ENCODE results near the gene RASL10B. TPM values are rescaled to one million over a fixed set of nuclear protein-coding genes. Genes with fewer than 3 reads are reported as not detected.

Gene RASL10B
- total RNA-seq, 1 experiment from 2014 or later: 4.3 TPM

DNA sequence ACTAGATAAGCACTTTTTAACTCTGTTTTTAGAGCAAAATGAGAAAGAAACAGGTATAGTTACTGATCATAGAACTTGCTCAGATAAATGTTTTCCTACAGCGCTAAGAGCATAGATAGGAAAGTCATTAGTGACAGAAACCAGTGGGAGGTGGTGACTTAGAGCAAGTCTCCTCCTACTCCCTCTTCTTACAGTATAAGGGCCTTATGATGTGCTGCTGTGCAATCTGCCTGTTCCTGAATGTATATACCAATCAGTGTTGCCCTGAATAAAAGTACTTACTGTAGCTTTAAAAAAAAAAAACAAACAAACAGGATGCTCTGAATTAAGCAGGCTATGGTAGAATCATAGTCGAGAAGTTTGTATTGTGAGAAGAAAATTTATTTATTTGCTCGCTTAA, 23.3 kb upstream of the RASL10B start:
- Histone ChIP-seq H3K4me1 (ENCODE audit: control insufficient read depth, insufficient read depth, low read length) (no peaks in the 10 kb centered on the region), H3K4me3 (ENCODE audit: low read depth in 2 of 2, low read length in 2 of 2) (no peak overlapping the region), H3K27ac (ENCODE audit: low read length) (no peak overlapping the region), H3K9me3 (ENCODE audit: control insufficient read depth, insufficient read depth, low read depth, low read length) (no peaks in the 10 kb centered on the region), H3K27me3 (ENCODE audit: control insufficient read depth, insufficient read depth, low read length) (no peaks in the 10 kb centered on the region), H3K36me3 (ENCODE audit: control insufficient read depth, insufficient read depth, low read length) (peaks cover 34% of the 10 kb centered on the region)
- DNase-seq (ENCODE audit: low read depth, low spot score) (no peak), ATAC-seq (no peak; the same call in 1 of the 2 replicates)
- in situ Hi-C loops (cut with HindIII; ENCODE audit: low pct_unique_long_range_greater_than_20kb, low sequenced_read_pairs) (no loop called here), intact Hi-C loops (cut with micrococcal nuclease; ENCODE audit: unreplicated experiment) (no loop called here)
- POLR2A ChIA-PET: no interaction called here
- TF ChIP-seq SIN3A (IDR thresholded peaks at IDR 0.05; ENCODE audit: borderline replicate concordance, insufficient read depth, low read depth, low read length) (no peak), TCF7L2 (IDR thresholded peaks at IDR 0.05; ENCODE audit: low read depth, low read length) (no peak), POLR2AphosphoS5 (IDR thresholded peaks at IDR 0.05; ENCODE audit: low read depth, low read length) (no peak)
- TF ChIP-seq, protein P1, sequence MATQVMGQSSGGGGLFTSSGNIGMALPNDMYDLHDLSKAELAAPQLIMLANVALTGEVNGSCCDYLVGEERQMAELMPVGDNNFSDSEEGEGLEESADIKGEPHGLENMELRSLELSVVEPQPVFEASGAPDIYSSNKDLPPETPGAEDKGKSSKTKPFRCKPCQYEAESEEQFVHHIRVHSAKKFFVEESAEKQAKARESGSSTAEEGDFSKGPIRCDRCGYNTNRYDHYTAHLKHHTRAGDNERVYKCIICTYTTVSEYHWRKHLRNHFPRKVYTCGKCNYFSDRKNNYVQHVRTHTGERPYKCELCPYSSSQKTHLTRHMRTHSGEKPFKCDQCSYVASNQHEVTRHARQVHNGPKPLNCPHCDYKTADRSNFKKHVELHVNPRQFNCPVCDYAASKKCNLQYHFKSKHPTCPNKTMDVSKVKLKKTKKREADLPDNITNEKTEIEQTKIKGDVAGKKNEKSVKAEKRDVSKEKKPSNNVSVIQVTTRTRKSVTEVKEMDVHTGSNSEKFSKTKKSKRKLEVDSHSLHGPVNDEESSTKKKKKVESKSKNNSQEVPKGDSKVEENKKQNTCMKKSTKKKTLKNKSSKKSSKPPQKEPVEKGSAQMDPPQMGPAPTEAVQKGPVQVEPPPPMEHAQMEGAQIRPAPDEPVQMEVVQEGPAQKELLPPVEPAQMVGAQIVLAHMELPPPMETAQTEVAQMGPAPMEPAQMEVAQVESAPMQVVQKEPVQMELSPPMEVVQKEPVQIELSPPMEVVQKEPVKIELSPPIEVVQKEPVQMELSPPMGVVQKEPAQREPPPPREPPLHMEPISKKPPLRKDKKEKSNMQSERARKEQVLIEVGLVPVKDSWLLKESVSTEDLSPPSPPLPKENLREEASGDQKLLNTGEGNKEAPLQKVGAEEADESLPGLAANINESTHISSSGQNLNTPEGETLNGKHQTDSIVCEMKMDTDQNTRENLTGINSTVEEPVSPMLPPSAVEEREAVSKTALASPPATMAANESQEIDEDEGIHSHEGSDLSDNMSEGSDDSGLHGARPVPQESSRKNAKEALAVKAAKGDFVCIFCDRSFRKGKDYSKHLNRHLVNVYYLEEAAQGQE (IDR thresholded peaks at IDR 0.05; ENCODE audit: insufficient read depth in 1 of 2, low read depth in 2 of 2, low read length in 1 of 2): no peak
- TF ChIP-seq, protein P2, sequence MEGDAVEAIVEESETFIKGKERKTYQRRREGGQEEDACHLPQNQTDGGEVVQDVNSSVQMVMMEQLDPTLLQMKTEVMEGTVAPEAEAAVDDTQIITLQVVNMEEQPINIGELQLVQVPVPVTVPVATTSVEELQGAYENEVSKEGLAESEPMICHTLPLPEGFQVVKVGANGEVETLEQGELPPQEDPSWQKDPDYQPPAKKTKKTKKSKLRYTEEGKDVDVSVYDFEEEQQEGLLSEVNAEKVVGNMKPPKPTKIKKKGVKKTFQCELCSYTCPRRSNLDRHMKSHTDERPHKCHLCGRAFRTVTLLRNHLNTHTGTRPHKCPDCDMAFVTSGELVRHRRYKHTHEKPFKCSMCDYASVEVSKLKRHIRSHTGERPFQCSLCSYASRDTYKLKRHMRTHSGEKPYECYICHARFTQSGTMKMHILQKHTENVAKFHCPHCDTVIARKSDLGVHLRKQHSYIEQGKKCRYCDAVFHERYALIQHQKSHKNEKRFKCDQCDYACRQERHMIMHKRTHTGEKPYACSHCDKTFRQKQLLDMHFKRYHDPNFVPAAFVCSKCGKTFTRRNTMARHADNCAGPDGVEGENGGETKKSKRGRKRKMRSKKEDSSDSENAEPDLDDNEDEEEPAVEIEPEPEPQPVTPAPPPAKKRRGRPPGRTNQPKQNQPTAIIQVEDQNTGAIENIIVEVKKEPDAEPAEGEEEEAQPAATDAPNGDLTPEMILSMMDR (IDR thresholded peaks at IDR 0.05): no peak
- BruUV-seq (replicated peaks): TSS peak; percentile 17
- CTCF ChIA-PET: interaction anchor here (0.6 kb wide), 1 partner anchor 27 kb away, joined by 3 read pairs; no protein-coding TSS in a partner anchor

DNA sequence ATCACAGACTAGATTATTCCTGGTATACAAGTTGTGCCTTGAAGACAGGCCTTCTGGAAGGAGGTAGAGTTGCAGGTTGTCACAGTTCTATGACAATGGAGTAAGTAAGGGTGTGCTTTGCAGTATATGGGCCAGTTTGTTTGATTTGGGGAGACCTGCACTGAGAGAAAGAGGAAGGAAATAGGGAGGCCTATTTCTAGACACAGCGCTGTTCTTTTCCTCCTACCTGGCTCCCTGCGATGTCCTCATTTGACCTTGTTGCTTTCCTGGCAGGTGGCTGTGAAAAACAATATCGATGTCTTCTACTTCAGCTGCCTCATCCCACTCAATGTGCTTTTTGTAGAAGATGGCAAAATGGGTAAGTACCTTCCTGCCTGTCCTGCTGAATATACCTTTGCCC, 22.5 kb upstream of the RASL10B start:
- no peaks in the 10 kb centered on the region for H3K27me3 ChIP-seq (ENCODE audit: control insufficient read depth, insufficient read depth, low read length)
- in situ Hi-C loops (cut with HindIII; ENCODE audit: low pct_unique_long_range_greater_than_20kb, low sequenced_read_pairs) (no loop called here), intact Hi-C loops (cut with micrococcal nuclease; ENCODE audit: unreplicated experiment) (no loop called here)
- ATAC-seq: no peak
- H3K36me3 ChIP-seq (ENCODE audit: control insufficient read depth, insufficient read depth, low read length): peaks cover 41% of the 10 kb centered on the region
- POLR2A ChIA-PET: interaction anchor here (0.7 kb wide), 1 partner anchor 9 kb away, joined by 4 read pairs; no protein-coding TSS in a partner anchor
- TF ChIP-seq, protein P2 (IDR thresholded peaks at IDR 0.05): no peak
- TF ChIP-seq TCF7L2 (IDR thresholded peaks at IDR 0.05; ENCODE audit: low read depth, low read length): no peak
- TF ChIP-seq POLR2AphosphoS5 (IDR thresholded peaks at IDR 0.05; ENCODE audit: low read depth, low read length): no peak
- no peak for TF ChIP-seq SIN3A (IDR thresholded peaks at IDR 0.05; ENCODE audit: borderline replicate concordance, insufficient read depth, low read depth, low read length)
- TF ChIP-seq, protein P1 (IDR thresholded peaks at IDR 0.05; ENCODE audit: insufficient read depth in 1 of 2, low read depth in 2 of 2, low read length in 1 of 2): no peak
- BruUV-seq (replicated peaks): no TSS peak
- H3K4me1 ChIP-seq (ENCODE audit: control insufficient read depth, insufficient read depth, low read length): no peaks in the 10 kb centered on the region
- no peak overlapping the region for H3K27ac ChIP-seq (ENCODE audit: low read length)
- DNase-seq (ENCODE audit: low read depth, low spot score): no peak
- H3K4me3 ChIP-seq (ENCODE audit: low read depth in 2 of 2, low read length in 2 of 2): no peak overlapping the region
- no peaks in the 10 kb centered on the region for H3K9me3 ChIP-seq (ENCODE audit: control insufficient read depth, insufficient read depth, low read depth, low read length)
- CTCF ChIA-PET: no interaction called here

All from Panc1 (cell line).